HFF-Myc (cell line): ENCODE measurements around the gene ZNF638.

Source experiments
- DNase-seq: peaks from one replicate; pipeline ENCODE4 v3.0.0-alpha.2; 2011; ENCODE audit warnings: low read depth; ENCODE audit errors: extremely low read depth
- H3K4me3 ChIP-seq: replicated peaks from 2 replicates; pipeline ENCODE4 v1.5.1; 2011; ENCODE audit warnings: low read depth, mild to moderate bottlenecking, control low read depth, low read length
- TF ChIP-seq, protein P1 (sequence below): IDR thresholded peaks from 2 replicates; pipeline ENCODE4 v1.5.1; 2012; ENCODE audit warnings: mild to moderate bottlenecking, low read depth, low read length, control low read depth; ENCODE audit errors: missing control alignments

The ZNF638 gene

DNA sequence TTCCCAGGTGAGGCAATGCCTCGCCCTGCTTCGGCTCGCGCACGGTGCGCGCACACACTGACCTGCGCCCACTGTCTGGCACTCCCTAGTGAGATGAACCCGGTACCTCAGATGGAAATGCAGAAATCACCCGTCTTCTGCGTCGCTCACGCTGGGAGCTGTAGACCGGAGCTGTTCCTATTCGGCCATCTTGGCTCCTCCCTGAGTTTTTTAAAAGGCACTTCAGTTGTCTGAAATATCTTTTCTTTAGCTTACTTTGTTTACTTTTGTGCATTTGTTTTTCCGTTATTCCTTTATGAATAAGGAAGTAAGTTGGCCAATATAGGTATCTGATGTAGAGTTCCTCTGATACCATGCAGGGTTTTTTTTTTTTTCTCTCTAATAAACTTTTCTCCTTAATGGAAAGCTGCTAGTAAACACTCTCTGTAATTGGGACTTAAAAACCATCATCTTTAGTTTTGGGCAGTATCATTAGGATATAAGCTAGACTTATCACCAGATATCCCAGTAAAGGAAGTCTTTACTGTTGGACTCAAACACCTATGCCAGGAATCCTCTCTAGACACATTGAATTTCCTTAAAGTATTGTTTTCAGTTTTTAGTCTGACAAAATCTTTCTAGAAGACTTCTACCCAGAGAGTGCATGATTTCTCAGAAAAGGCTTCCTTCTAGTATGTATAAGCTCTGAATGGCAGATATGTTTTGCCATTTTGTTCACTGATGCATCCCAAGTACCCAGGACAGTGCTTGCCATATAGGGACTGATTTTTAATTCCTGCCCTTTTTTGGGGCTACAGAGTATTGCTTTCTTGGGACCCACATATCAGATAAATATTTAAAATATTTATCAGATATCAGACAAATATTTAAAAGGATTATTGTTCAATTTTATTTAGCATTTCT is 86.0 kb downstream of the ZNF638 start:
- TF ChIP-seq, protein P1, sequence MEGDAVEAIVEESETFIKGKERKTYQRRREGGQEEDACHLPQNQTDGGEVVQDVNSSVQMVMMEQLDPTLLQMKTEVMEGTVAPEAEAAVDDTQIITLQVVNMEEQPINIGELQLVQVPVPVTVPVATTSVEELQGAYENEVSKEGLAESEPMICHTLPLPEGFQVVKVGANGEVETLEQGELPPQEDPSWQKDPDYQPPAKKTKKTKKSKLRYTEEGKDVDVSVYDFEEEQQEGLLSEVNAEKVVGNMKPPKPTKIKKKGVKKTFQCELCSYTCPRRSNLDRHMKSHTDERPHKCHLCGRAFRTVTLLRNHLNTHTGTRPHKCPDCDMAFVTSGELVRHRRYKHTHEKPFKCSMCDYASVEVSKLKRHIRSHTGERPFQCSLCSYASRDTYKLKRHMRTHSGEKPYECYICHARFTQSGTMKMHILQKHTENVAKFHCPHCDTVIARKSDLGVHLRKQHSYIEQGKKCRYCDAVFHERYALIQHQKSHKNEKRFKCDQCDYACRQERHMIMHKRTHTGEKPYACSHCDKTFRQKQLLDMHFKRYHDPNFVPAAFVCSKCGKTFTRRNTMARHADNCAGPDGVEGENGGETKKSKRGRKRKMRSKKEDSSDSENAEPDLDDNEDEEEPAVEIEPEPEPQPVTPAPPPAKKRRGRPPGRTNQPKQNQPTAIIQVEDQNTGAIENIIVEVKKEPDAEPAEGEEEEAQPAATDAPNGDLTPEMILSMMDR, result no peak
- DNase-seq, result no peak
- H3K4me3 ChIP-seq, result no peak overlapping the region

DNA sequence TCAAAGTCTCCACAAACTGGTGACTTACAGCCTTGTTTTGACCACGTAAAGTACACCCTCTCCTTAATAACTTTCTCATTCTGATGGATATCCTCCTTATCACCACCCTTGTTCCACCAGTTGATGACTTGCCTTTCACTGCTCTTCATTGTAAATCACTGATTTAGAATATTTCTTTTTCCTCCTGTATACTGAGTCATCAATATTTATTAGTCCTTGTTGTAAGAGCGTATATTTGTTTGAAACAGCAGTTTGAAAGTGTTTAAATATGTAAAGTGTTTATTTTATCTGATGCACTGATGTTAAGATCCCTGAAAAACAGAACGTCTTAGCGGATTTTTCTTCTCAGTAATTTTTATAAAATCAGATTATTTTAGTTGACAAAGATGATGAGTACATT is 87.6 kb downstream of the ZNF638 start:
- no peak for DNase-seq
- H3K4me3 ChIP-seq, result no peak overlapping the region
- TF ChIP-seq, protein P1, result no peak

DNA sequence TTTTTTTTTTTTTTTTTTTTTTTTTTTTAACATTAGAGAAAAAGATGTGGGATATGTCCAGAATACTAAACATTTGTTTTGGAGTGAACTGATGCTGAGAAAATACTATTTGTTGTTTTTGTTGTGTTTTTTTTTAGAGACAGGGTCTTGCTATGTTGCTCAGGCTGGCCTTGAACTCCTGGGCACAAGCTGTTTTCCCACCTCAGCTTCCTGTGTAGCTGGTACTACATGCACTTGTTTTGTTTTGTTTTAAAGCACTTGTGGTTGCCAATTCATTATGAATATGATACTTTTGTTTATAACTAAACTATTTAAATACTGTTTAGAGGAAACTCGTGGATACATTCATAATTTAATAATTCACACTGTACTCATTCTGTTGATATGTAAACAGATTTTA is 88.4 kb downstream of the ZNF638 start:
- DNase-seq, result no peak
- H3K4me3 ChIP-seq, result no peak overlapping the region
- TF ChIP-seq, protein P1, result no peak

DNA sequence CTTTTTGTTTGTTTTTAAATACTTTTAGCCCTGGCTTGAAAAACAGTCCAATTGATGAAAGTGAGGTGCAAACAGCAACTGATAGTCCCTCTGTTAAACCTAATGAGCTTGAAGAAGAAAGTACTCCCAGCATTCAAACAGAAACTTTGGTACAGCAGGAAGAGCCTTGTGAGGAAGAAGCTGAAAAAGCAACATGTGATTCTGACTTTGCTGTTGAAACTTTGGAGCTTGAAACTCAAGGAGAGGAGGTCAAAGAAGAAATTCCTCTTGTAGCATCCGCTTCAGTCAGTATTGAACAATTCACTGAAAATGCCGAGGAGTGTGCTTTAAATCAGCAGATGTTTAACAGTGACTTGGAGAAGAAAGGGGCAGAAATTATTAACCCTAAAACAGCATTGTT is 91.2 kb downstream of the ZNF638 start:
- DNase-seq, result no peak
- TF ChIP-seq, protein P1, result no peak
- H3K4me3 ChIP-seq, result no peak overlapping the region

DNA sequence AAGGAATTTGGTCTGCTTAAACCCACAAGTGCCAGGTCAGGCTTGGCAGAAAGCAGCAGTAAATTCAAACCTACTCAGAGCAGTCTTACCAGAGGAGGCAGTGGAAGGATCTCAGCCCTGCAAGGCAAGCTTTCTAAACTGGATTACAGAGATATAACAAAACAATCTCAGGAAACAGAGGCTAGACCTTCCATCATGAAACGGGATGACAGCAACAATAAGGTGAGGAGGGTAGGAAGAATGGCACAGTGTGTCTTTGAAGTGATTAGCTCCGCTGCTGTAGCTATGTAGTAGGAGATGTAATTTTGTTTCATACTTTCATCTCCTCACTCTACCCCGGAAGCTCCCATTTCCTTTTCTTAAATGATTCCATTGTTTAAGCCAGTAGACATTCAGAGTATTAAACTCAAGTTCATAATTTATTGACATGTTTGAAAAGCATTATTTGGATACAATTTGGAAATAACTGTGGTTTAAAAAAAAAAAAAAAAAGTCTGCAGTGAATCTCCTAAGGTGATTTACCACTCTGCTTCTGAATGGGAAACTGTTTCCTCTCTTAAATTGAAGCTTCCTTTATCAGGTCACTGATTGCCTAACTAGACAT is 92.3 kb downstream of the ZNF638 start:
- no peak overlapping the region for H3K4me3 ChIP-seq
- no peak for DNase-seq
- TF ChIP-seq, protein P1, result no peak

DNA sequence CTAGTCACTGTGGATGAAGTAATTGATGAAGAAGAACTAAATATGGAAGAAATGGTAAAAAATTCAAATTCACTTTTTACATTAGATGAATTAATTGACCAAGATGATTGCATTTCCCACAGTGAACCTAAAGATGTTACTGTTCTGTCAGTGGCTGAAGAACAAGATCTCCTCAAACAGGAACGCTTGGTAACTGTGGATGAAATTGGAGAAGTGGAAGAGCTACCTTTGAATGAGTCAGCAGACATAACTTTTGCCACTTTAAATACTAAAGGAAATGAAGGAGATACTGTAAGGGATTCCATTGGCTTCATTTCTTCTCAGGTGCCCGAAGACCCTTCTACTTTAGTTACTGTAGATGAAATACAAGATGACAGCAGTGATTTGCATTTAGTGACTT is 95.1 kb downstream of the ZNF638 start:
- no peak for DNase-seq
- TF ChIP-seq, protein P1, result no peak
- no peak overlapping the region for H3K4me3 ChIP-seq
